Fibroblast of the conjunctiva (primary cell): Measurements from ENCODE around the gene BDKRB2.
A peak's percentile ranks its signal among the peaks of the same experiment; 100 is the strongest.

ENCODE experiments used
- DNase-seq: peaks from one replicate; pipeline ENCODE4 v3.0.0-alpha.2; 2010; ENCODE audit warnings: low read depth

The BDKRB2 gene

GRCh38 chr14:96204151-96205058 lies at the start of gene BDKRB2:
BDKRB2 (plus strand) TSS chr14:96204839; CDS start chr14:96237108, 32,269 bp downstream.
- peak; percentile 55 for DNase-seq

GRCh38 chr14:96154900-96155299 lies 49.7 kb upstream of the BDKRB2 start:
- no peak for DNase-seq

GRCh38 chr14:96156804-96157760 lies 47.6 kb upstream of the BDKRB2 start:
- DNase-seq = no peak

- no peak for DNase-seq
Measured at GRCh38 chr14:96158735-96159134, 45.9 kb upstream of the BDKRB2 start.

GRCh38 chr14:96160076-96160912 lies 44.3 kb upstream of the BDKRB2 start:
- no peak for DNase-seq

GRCh38 chr14:96160913-96161310 lies 43.7 kb upstream of the BDKRB2 start:
- no peak for DNase-seq

GRCh38 chr14:96161636-96162035 lies 43.0 kb upstream of the BDKRB2 start:
- DNase-seq = no peak

GRCh38 chr14:96162265-96162664 lies 42.4 kb upstream of the BDKRB2 start:
- no peak for DNase-seq

- no peak for DNase-seq
Measured at GRCh38 chr14:96162741-96163140, 41.9 kb upstream of the BDKRB2 start.

- no peak for DNase-seq
Measured at GRCh38 chr14:96164861-96165490, 39.7 kb upstream of the BDKRB2 start.

GRCh38 chr14:96165493-96166436 lies 38.9 kb upstream of the BDKRB2 start:
- no peak for DNase-seq

GRCh38 chr14:96166461-96167223 lies 38.0 kb upstream of the BDKRB2 start:
- DNase-seq = no peak

- peak; percentile 49 for DNase-seq
Measured at GRCh38 chr14:96167224-96168148, 37.2 kb upstream of the BDKRB2 start.

GRCh38 chr14:96168581-96168980 lies 36.1 kb upstream of the BDKRB2 start:
- no peak for DNase-seq

- DNase-seq = no peak
Measured at GRCh38 chr14:96170961-96171592, 33.6 kb upstream of the BDKRB2 start.

GRCh38 chr14:96173636-96174475 lies 30.8 kb upstream of the BDKRB2 start:
- no peak for DNase-seq

- DNase-seq = peak; percentile 44
Measured at GRCh38 chr14:96176275-96176674, 28.4 kb upstream of the BDKRB2 start.
